Measurements from ENCODE around the gene ARHGAP29.

The ARHGAP29 gene

DNA sequence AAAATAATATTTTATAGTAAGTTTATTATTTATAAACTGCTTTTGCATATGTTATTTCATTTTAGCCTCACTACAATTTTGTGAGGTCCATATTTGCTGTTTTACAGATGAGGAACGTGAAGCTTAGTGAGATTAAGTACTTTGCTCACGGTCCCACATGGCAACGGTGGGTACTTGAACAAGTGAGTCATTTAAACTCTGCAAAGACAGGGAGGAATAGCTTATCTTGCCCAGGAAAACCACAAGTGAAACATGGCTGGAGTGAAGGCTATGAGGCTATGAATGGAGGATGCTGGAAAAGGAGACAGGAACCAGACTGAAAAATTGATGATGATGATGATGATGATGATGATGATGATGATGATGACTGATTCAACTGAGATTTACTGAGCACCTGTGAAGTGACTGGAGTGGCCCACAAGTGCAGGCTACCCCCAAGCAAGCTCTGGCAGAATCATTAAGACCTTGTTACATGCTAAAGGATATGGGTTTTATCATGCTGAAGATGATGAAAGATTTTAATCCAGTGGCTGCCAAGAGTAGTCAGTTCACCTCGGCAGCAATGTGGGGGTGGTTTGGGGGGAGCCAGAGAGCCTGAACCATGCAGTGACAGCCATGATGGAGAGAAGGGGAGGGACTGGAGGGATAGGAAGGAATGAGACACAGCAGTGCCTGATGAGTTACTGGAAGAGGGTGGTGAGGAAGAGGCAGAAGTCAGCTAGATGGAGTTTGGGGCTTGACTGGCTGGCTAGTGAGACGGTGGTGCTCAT lies 115.0 kb downstream of the ARHGAP29 start:
- TF ChIP-seq REST (IDR thresholded peaks at IDR 0.05; ENCODE audit: insufficient read depth in 1 of 2, low read depth in 2 of 2, low read length in 2 of 2) (no peak), POLR2AphosphoS5 (IDR thresholded peaks at IDR 0.05; ENCODE audit: low read depth, low read length) (no peak), TAF1 (IDR thresholded peaks at IDR 0.05; ENCODE audit: borderline replicate concordance, insufficient read depth, low read length) (no peak), SIN3A (IDR thresholded peaks at IDR 0.05; ENCODE audit: borderline replicate concordance, insufficient read depth, low read length) (no peak), FOXP2 (optimal IDR thresholded peaks at IDR 0.05; ENCODE audit: borderline replicate concordance, extremely low read depth, extremely low read length, insufficient read depth) (no peak)

All from PFSK-1 (cell line).